NCI-H446 treated with DMSO at 0.1 percent for 48 hours (cell line): Measurements from ENCODE around the gene PKIB.
"Not testable (repeated sequence)": the region's sequence is repeated elsewhere in the genome, so short reads cannot be mapped to it uniquely, and the experiment has no call there.

Source experiments
- DNase-seq: peaks from one replicate; lab custom pipeline; 2025; lab: John Stamatoyannopoulos, UW

The PKIB gene

DNA sequence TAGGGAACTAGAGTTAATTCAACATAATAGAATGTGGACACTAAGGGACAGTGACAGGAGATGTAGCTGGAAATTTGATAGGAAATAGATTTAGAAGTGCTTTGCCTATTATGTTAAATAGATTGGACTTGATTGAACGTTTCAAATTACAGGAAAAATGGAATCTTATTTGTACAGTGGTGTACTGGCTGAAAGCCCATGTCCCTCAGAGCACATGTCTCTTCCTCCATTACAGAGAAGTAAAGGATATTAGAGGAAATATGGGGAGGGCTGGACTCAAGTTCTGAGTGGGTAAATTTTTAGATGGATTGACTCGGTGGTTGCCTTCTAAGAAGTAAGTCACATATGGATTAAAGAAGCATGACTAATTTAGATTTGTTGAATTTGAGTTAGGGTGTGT, 11.4 kb downstream of the PKIB start:
- DNase-seq = no peak

DNA sequence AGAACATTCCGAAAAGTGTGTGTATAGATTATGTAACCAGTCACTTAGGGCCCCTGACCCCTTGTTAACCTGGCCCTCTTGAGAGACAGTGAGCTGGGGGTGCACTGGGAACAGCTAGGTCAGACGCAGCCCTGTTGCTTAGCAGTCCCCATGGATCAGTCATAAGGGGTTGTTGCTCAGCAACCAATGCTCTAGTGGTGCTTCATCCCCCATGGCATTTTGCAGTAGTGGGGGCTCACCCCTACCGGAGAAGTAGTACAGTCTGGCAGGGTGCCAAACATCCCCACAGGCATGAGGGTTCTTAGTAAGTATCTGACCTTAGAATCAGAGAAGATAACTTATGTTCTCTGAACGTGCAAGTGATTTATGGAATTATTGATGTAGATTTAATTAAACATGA, 12.3 kb downstream of the PKIB start:
- no peak for DNase-seq

DNA sequence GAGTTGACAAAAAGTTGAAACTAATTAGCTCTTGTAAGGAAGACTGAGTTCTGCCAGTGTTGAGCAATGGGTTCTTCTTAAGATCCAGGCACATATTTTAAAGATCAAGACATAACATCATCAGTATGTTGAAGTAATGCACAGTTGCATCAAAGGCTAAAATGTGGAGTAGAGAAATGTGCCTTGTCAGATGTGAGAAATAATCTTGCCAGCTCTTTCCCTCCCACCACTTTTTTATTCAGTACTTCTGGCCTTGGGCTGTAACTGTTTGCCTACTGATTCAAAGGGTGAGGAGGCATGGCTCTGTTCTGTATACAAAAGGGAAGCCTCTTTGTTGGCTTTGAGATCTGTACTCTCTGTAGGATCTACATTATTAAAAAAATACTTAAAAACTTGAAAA, 13.1 kb downstream of the PKIB start:
- DNase-seq = no peak

DNA sequence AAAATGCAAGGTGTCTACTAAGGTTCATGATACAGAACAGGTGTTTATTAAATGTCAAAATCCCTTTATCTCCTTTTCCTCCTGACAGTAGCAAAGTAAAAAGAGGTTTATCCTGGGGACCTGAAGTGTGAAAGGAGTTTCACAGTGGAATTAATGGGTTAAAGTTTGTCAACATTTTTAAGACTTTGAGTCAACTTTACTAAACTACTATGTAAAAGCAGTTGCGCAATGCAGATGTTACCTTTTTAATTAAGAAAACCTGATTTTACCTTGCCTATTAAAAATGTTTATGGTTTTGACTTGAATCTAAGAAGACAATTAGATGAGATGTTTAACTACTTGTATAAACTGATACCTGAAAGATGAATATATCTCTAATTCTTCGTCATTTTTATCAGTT, 14.6 kb downstream of the PKIB start:
- DNase-seq = no peak

DNA sequence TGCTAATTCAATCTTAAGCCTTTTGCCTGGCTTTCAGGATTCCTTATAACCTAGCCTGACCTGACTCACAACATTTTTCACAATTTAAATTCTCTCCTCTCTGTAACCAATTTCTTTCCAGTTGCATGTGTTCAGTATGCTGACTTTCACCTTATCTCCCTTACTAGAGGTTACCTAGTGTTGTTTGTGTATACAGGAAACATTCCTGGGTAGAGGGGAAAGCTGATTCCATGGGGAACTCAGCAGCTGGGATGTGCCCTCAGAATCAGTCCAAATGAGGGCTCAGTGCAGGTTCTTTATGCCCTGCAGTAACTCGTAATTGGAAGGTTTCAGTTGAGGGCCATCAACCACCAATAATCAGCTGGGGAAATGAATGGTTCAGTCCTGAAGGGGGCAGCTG, 18.5 kb downstream of the PKIB start:
- DNase-seq = no peak

DNA sequence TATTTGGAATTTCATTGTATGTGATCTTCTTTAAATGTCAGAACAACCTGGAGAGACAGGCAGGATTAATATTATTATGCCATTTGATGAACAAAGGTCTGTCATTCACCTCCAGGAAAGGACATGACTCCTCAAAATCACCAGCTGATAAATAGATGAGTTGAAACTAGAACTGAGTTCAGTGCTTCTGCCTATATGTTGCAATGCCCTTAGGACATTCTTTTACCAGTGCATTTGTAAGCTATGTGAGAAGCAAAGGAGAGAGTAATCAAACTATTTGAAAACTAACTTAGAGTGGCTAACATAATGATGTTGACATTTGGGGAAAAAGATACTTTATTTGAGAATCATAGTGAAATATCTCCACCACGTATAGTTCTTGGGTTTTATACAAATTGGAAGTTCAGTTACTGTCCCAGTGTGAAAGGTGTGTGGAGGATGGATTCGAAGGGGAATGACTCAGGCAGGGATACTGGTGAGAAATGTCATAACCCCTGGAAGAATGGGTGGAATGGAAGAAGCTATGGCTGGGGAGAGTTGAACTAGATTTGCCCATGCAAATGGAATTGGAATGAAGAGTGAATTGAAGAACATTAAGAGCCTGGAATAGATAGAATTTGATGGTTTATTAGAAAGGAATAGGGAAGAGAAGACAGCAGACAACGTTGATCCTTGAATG, 21.5 kb downstream of the PKIB start:
- DNase-seq = no peak

DNA sequence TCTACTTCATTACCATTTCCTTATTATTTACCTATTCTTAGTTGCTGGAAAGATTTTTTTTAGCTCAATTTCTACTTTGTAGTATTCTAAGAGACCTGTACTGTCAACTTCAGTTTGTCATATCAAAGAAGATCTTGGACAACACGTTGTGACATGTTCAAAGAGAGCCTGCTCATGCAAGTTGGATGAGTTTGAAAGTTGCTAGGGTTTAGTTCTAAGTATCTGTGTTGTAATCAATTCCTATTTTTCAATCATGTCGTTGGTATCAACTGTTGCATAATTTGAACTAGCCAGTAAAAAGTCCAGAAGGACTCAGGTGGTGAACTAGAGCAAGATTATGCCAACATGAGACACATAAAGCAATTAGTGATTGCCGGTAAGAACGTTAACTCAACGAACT, 30.2 kb downstream of the PKIB start:
- no peak for DNase-seq

DNA sequence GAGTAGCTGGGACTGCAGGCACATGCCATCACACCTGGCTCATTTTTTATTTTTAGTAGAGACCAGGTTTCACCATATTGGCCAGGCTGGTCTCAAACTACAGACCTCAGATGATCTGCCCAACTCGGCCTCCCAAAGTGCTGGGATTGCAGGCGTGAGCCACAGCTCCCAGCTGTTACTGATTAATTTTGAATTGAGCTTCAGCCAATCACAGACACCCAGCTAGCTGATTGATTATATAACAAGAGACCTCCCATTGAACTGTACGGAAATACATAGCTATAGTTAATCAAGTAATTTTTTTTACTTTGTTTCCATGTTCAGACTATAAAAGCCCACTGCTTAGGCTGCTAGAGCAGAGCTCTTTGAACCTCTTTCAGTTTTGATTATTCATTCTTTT, 31.6 kb downstream of the PKIB start:
- DNase-seq = no peak

DNA sequence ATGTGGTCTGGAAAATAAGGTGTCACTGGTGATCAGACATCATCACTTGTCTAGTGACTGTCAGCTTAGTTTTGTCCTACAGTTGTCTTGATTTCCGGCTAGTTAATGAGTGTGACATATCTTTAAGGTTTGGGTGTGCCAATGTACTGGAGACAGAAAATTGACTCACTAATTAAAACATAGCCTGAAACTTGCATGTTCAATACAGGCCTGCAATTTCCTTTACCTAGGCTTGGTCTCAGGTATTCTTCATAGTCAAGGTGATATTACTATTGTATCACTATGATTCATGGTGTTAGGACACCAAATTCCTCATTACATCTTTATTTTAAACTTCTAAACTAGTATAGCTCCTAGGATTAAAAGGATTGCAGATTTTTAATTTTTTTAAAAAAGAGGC, 32.4 kb downstream of the PKIB start:
- not testable (repeated sequence) for DNase-seq

DNA sequence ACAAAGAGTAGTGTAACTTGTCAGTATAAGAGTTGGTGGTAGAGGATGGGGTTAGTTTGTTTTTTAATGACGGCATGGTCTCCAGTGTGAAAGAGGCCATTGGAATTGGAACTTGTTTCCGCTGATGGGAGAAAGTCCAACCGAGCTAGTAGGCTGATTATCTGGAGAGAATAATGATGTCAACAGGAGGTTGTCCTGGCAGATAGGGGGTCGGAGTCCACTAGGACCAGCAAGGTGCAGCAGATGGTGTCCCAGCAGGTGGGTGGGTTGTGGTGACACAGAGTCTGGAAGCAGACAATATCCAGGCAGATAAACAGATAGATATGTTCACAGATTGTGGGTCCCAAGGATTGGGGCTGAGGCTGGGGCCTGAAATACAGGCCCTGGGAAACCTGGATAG, 35.1 kb downstream of the PKIB start:
- no peak for DNase-seq

DNA sequence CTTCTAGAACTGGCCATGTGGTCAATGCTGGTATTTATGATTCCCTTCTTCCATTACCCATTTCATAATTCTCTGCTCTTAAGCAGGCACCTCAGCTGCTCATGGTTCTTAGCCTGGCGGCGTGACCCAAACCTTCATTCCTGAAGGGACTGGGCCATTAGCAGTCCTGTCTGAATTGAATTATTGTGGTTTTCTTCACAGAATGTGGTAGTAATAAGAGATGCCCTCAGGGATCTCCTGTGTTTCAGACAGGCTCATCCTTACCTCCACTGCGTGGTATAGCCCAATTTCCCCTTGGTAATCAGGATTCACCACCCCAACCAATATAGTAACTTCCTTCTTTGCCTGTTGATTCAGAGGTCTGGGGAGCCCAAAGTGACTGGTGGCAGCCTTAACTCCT, 37.6 kb downstream of the PKIB start:
- DNase-seq = no peak

DNA sequence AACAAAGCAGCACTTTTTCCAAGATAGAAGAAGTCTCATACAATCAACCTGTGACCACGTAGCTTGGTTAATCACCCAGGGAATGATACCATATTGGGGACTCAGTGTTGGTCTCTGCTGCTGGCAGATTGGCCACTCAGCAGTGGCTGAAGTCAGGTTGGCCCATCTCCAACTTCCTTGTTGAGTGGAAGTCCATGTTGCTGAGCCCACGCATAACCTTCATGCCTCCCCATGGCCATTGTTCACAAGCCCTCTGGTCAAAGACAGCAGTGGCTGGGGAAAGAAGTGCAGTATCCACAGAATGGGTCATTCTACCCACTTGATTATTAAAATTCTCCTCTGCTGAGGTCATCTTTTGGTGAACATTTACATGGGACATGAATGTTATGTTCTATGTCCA, 38.5 kb downstream of the PKIB start:
- DNase-seq = no peak

DNA sequence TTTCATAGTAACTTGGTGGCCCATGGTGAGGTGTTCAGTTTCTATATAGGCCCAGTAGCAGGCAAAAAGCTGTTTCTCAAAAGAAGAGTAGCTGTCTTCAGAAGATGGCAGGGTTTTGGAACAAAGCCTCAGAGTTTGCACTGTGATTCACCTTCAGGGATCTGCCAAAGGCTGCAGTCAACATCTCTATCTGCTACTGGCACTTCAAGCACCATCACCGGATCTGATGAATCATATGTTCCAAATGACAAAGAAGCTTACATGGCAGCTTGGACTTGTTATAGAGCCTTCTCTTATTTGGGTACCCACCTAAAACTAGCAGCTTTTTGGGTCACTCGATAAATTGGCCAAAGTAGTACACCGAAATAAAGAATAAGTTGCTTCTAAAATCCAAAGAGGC, 39.5 kb downstream of the PKIB start:
- peak; percentile 8 for DNase-seq

DNA sequence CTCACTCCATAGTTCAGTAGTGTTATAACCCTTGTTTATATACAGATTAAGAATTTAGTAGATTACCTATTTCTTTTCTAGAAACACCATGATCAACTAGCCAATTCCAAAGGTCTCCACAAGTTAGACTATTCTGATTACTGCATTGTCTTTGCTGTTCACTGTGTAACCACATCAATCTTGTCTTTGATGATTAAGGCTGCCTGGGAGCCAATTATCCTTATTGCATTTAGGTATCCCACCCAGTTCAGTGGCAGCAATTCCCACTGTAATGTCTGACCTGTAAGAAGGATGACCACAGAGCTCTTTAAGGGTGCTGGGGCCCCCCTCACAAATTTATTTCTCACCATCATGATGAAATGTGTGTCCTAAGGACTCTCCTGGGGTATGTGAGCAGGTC, 40.2 kb downstream of the PKIB start:
- no peak for DNase-seq

DNA sequence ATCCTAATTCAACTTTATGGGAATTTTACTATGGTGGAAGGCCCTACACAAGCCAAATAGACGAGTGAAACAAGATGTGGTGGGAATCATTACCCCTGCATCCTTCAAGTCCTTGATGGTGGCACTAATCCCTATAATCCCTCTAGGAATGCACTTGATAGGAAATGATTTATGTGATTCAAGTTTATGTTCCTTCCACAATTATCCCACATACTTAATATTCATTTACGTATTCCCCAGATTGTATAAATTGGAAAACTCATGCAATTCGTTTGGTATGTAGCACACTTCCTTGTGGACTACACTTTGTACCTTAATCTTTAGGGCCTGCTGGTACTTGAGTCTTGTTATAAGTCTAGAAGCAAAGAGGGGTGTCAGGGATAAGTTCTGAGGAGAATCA, 40.8 kb downstream of the PKIB start:
- no peak for DNase-seq

DNA sequence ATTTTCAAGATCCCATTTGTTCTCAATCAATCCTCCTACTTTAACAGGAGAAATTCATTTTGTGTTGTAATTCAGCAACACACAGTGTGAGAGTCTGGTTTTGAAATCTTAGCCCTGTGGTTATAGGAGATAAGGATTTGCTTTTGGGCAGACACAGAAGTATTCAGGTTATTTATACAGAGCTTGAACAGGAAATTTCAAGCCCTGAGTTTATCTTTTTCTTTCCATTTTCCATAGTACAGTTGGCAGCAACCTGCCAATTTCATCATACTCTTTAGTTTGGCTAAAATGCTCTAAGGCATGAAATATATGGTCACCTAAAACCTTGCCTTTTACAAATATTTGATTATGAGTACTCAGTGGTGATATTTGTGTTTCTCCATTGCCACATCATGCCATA, 41.4 kb downstream of the PKIB start:
- DNase-seq = no peak

DNA sequence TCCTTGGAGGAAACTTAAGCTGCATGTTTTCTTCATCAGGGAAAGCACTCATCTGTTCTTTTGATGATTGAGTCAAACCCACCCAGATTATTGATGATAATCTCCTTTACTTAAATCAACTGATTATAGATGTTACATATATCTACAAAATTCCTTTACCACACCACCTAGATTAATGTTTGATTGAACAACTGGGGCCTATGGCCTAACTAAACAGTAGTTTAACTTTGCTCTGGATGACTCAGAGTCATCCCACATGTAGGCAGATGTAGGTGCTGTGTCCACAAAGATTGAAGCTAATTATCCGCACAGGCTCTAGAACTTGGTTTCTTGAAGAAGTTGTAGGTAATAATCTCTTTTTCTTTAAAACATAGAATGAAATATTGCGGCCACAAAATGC, 42.2 kb downstream of the PKIB start:
- no peak for DNase-seq

DNA sequence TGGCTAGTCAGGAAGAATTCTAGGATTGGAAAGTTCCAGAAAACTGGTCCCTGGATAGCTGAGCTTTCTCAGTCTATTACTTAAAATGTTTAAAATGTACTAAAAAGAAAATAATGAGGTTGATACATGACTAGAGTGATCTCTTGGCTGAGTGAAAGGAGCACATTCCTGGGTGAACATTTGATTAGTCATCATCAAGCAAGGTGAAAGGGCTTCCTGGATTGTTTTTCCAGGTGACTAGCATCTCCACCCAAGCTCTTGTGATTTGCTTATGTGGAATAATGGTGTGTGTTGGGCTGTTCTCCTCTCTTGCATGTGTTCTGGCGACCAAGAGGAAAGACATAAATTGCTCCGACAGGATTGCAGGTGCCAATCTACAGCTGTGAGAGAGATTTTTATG, 42.9 kb downstream of the PKIB start:
- DNase-seq = no peak

DNA sequence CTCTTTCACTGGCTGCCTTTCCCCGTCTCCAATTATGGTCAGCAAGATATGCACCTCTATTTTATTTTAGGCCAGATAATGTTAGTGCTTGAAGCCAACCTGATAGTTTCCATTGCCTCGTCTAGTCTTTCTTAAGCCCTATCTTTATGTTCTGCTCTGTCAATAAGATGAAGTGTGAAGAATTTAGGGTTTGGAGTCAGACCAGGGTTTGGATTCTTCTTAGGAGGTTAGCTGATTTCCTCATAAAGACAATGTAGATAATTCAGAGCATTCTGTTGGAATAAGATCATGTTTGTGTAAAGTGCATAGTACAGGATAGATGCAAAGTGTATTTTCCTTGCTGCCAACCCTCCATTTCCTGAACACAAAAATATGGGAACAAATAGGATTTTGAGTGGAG, 43.8 kb downstream of the PKIB start:
- no peak for DNase-seq

DNA sequence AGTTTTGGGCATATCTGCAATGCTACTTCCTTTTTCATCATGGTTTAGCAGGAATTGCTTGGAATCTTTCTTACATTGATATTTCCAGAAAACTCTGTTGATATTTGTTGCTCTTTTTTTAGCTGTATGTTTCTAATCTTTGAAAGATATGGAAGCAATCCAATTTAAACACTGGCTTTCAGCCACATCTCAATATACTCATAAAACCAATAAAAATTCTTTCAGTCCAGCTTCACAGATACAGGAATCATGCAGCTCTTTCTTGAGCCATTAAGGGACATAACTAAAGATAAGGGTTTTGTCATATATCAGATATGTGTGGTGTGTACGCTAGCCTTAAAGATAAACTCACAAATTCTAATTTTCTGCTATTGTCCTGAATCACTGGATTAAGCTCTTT, 47.4 kb downstream of the PKIB start:
- no peak for DNase-seq

DNA sequence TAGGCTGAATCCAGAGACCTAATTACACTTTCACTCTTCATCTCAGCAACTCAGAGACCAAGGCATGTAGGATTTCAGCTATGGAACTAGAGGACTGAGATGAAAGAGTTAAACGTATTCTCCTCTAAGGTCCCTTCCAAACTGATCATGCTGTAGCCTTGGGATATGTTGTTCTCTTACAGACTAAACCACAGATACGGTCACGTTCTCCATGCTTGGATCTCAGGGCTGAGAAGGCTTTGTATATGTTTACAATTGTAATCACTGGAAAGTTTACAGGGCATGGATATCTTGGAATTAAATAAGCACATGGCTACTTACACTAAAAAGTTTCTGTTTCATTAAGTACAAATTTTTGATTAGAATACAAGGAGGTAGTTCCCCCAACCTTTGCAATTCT, 50.1 kb downstream of the PKIB start:
- no peak for DNase-seq

DNA sequence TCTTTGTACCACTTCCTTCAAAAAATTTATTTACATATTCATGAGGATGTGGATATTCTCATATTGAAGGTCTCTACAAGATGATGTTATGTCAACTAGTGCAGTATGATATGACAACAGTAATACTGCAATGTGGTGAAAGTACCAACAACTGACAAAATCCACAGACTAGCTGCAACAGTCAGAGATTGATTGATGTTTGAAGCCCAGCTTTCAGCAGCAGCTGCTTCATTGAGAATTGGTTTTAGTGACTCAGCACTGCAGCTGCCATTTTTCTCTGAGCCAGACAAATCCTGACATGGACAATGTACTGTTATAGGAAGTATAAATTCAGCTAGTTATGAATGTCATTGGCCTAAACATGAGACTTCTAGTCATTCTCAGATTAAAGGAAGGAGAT, 53.8 kb downstream of the PKIB start:
- peak; percentile 13 for DNase-seq

DNA sequence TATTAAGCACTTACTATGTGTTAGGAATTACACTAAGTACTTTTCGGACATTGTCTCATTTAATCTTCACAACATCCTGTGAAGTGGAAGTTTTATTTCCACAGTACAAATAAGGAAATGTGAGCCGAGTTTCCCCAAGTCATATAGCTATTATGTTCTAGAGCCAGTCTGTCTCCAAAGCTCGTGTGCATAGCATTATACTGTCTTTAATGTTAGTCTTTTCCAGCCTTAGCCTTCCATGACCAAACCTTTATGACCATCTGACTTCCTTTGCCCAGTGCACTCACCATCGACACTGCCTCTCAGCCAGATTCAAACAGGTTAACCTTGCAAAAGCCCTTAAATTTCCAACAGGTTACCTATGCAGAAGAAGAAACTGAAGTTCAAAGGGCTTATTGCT, 55.7 kb downstream of the PKIB start:
- no peak for DNase-seq

DNA sequence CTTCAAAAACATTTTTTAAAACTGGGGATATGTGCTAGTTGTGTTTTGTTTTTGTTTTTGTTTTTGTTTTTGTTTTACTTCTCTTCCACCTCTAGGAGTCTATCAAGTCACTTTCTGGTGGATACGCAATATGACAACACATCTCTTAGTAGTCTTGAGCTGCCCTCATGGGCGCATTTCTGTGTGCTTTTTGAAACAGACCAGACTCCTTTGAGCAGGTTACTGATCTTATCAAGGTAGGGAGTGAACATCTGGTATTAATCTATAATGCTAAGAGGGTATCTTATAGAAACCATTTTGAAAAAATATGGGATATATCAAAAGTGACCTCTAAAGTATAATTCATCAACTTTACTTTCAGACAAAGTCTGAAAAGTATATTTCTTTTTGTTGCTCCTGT, 56.2 kb downstream of the PKIB start:
- DNase-seq = no peak

DNA sequence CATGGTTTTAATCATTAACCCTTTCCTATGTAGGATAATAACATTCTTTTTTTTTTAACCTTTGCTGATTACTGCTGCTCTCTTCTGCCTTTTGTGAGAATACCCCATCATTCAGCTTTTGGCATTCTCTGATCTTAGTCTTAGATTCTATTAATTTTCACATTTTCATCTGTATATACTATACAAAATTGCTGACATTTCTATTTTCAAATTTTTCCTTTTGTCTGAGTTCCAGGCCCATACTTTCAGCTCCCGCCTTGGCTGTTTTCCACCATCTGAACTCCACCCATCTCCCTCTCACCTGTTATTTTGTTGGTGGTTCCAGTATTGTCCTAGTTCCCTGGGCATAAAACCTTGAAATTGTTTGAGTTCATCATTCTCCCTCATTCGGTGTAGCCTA, 59.2 kb downstream of the PKIB start:
- DNase-seq = no peak
